Endothelial cell of umbilical vein (primary cell): ENCODE results near the gene TMEM167A. TPM values are rescaled to one million over a fixed set of nuclear protein-coding genes. Genes with fewer than 3 reads are reported as not detected.

Experiments used
- BruUV-seq: library from RNA; stranded (reverse); fragments of 400-500 nt; replicated peaks from 2 replicates; lab custom pipeline; 2021; lab: Mats Ljungman, UMichigan
- CTCF ChIA-PET: fragments of 300-600, 350-600 bp; sonication (Branson Sonifier 250); formaldehyde crosslinking; loops from one replicate; lab custom pipeline; 2021; ENCODE audit warnings: antibody characterized with exemption, inconsistent platforms; lab: Charles Lee
- POLR2A ChIA-PET: fragments of 300-600, 350-600 bp; sonication (Branson Sonifier 250); formaldehyde crosslinking; loops from one replicate; lab custom pipeline; 2021; ENCODE audit warnings: antibody characterized with exemption, inconsistent platforms; lab: Charles Lee
- DNase-seq: peaks from one replicate; pipeline ENCODE4 v3.0.0-alpha.2; 2011; ENCODE audit warnings: low read depth, low spot score
- FAIRE-seq: peaks from 2 replicates; lab custom pipeline; 2011; peaks lifted over from hg19 to GRCh38; lab: Jason Lieb, UNC
- H2AFZ ChIP-seq: 2 replicates; pipeline ENCODE4 v1.6.0; 2012; ENCODE audit warnings: low read depth, low read length, control low read depth, inconsistent platforms
- H3K27ac ChIP-seq: 2 replicates; pipeline ENCODE4 v1.5.1; 2011; ENCODE audit warnings: low read depth, mild to moderate bottlenecking, control low read depth, low read length, moderate library complexity; ENCODE audit not compliant: insufficient read depth
- H3K27me3 ChIP-seq, 2 experiments: 2 replicates each; pipeline versions ENCODE4 v1.6.0 to v1.6.1; 2011; ENCODE audit warnings: low read length in 2 of 2, mixed read lengths in 1 of 2; ENCODE audit not compliant: control insufficient read depth in 2 of 2, insufficient read depth in 2 of 2
- H3K36me3 ChIP-seq, 2 experiments: 2 replicates in 1 of 2; 3 replicates in 1 of 2; pipeline ENCODE4 v1.5.1; 2011; ENCODE audit warnings: low read length in 2 of 2, mild to moderate bottlenecking in 1 of 2, moderate library complexity in 1 of 2; ENCODE audit not compliant: control insufficient read depth in 2 of 2, insufficient read depth in 2 of 2; ENCODE audit errors: extremely low read depth in 1 of 2
- H3K4me1 ChIP-seq: 3 replicates; pipeline ENCODE4 v1.5.1; 2011; ENCODE audit warnings: mild to moderate bottlenecking, low read length; ENCODE audit not compliant: control insufficient read depth, insufficient read depth; ENCODE audit errors: extremely low read depth
- H3K4me2 ChIP-seq: 2 replicates; pipeline ENCODE4 v1.6.1; 2011; ENCODE audit warnings: low read length, control low read depth, mixed read lengths; ENCODE audit not compliant: insufficient read depth
- H3K4me3 ChIP-seq, 3 experiments: fragments of 200-600 bp in 1 of 3; sonication (generic), shearing (Covaris generic) in 1 of 3; replicated peaks in 1 of 3; 2 replicates each; pipeline ENCODE4 v1.5.1; 2011 to 2016; ENCODE audit warnings: control low read depth in 3 of 3, low read length in 3 of 3, mild to moderate bottlenecking in 2 of 3, inconsistent platforms in 1 of 3, low read depth in 1 of 3, moderate library complexity in 1 of 3; ENCODE audit not compliant: insufficient read depth in 1 of 3
- H3K79me2 ChIP-seq: 2 replicates; pipeline ENCODE4 v1.6.0; 2012; ENCODE audit warnings: low read length, inconsistent platforms; ENCODE audit not compliant: control insufficient read depth, insufficient read depth
- H3K9ac ChIP-seq: replicated peaks from 2 replicates; pipeline ENCODE3; 2011; ENCODE audit warnings: low read length, control low read depth; ENCODE audit not compliant: insufficient read depth; ENCODE audit errors: extremely low read depth
- H3K9me1 ChIP-seq: replicated peaks from 3 replicates; pipeline ENCODE4 v1.6.0; 2011; ENCODE audit warnings: mild to moderate bottlenecking, low read length; ENCODE audit not compliant: control insufficient read depth, insufficient read depth; ENCODE audit errors: extremely low read depth
- H3K9me3 ChIP-seq: replicated peaks from 2 replicates; pipeline ENCODE4 v1.5.1; 2012; ENCODE audit warnings: low read length, inconsistent platforms; ENCODE audit not compliant: control insufficient read depth, insufficient read depth
- H4K20me1 ChIP-seq: replicated peaks from 2 replicates; pipeline ENCODE3; 2011; ENCODE audit warnings: mild to moderate bottlenecking, low read length; ENCODE audit not compliant: control insufficient read depth, insufficient read depth; ENCODE audit errors: extremely low read depth
- CTCF ChIP-seq, 2 donors: IDR thresholded peaks; 1 replicate in 1 of 2; 2 replicates in 1 of 2; pipeline ENCODE4 v1.5.1; 2011; ENCODE audit warnings: low read length in 2 of 2, mild to moderate bottlenecking in 2 of 2, moderate library complexity in 2 of 2, control low read depth in 1 of 2, inconsistent platforms in 1 of 2, low read depth in 1 of 2; ENCODE audit not compliant: insufficient read depth in 1 of 2; ENCODE audit errors: extremely low read depth in 1 of 2
- EZH2 ChIP-seq: IDR thresholded peaks from 2 replicates; pipeline ENCODE4 v1.6.1; 2012; ENCODE audit warnings: borderline replicate concordance, low read depth, mild to moderate bottlenecking, moderate library complexity, low read length, inconsistent platforms; ENCODE audit not compliant: severe bottlenecking
- FOS ChIP-seq: IDR thresholded peaks from 2 replicates; pipeline ENCODE4 v1.6.1; 2011; ENCODE audit warnings: mild to moderate bottlenecking, low read length, moderate library complexity, borderline replicate concordance; ENCODE audit not compliant: insufficient read depth
- GATA2 ChIP-seq: IDR thresholded peaks from 2 replicates; pipeline ENCODE4 v1.7.0; 2011; ENCODE audit warnings: low read depth, mild to moderate bottlenecking, moderate library complexity, mixed read lengths, low read length; ENCODE audit not compliant: insufficient read length, insufficient read depth
- JUN ChIP-seq: IDR thresholded peaks from 2 replicates; pipeline ENCODE4 v1.6.1; 2011; ENCODE audit warnings: borderline replicate concordance, low read depth; ENCODE audit not compliant: insufficient read length, insufficient read depth
- MAX ChIP-seq: IDR thresholded peaks from 2 replicates; pipeline ENCODE4 v1.6.1; 2011; ENCODE audit not compliant: insufficient read depth, insufficient read length
- MYC ChIP-seq: IDR thresholded peaks from one replicate; pipeline ENCODE4 v1.6.1; 2011; ENCODE audit warnings: mild to moderate bottlenecking, low read depth, low read length
- POLR2A ChIP-seq: IDR thresholded peaks from 2 replicates; pipeline ENCODE4 v1.6.1; 2012; ENCODE audit warnings: low read depth, mild to moderate bottlenecking, control low read depth, low read length
- POLR2AphosphoS5 ChIP-seq: IDR thresholded peaks from 2 replicates; pipeline ENCODE4 v1.6.1; 2012; ENCODE audit warnings: low read depth, mild to moderate bottlenecking, control low read depth, low read length, moderate library complexity; ENCODE audit not compliant: insufficient read depth
- dilution Hi-C: fragments of 300-500 bp; cut with MboI; formaldehyde crosslinking; loops from one replicate; pipeline ENCODE4 v1.15.0; 2019; ENCODE audit warnings: low sequenced_read_pairs; ENCODE audit not compliant: extremely low pct_ligation_motif_present
- intact Hi-C: fragments of 100-400 bp; cut with micrococcal nuclease; formaldehyde crosslinking; loops from one replicate; pipeline ENCODE4 v1.10.0; 2022
- polyA plus RNA-seq, 4 experiments: library from polyadenylated mRNA; depleted of rRNA in 3 of 4; stranded (reverse) in 3 of 4; unstranded in 1 of 4; fragments of >200 nt; gene quantifications; 2 replicates each; pipeline versions ENCODE4 v1.2.1 to v1.2.3, GENCODE V29; 2011 to 2012; ENCODE audit warnings: missing spikeins in 1 of 4
- total RNA-seq: library from RNA; stranded (reverse); gene quantifications from 2 replicates; pipeline ENCODE4 v1.2.3, GENCODE V29; 2021

The TMEM167A gene
- total and polyA plus RNA-seq, 2 donors (not counting 3 experiments of a cell fraction or from before 2014, with no cell fraction given): 20.2 to 64.4 TPM

- CTCF ChIA-PET: interaction anchor here (0.7 to 1.8 kb wide), 5 partner anchors 10 to 693 kb away, joined by 3 to 8 read pairs (median 3); no protein-coding TSS in a partner anchor
- Histone ChIP-seq H2AFZ (no peak overlapping the region), H3K4me2 (no peak overlapping the region), H3K4me3 (no peak overlapping the region), H3K27me3 (no peaks in the 10 kb centered on the region), H3K4me1 (no peaks in the 10 kb centered on the region), H3K27ac (no peak overlapping the region), H3K9me1 (no peaks in the 10 kb centered on the region), H3K79me2 (no peaks in the 10 kb centered on the region), H4K20me1 (no peaks in the 10 kb centered on the region), H3K36me3 (no peaks in the 10 kb centered on the region), H3K9ac (no peak overlapping the region), H3K9me3 (no peaks in the 10 kb centered on the region)
- POLR2A ChIA-PET: no interaction called here
- TF ChIP-seq CTCF (IDR thresholded peaks at IDR 0.05; ENCODE audit: extremely low read depth in 1 of 2, insufficient read depth in 1 of 2, low read depth in 1 of 2, low read length in 2 of 2): no peak
- TF ChIP-seq EZH2: no peak
- no peak for TF ChIP-seq POLR2A
- no peak for TF ChIP-seq JUN
- TF ChIP-seq FOS: no peak
- TF ChIP-seq MYC: no peak
- no peak for TF ChIP-seq MAX
- TF ChIP-seq POLR2AphosphoS5: no peak
- TF ChIP-seq GATA2: no peak
- intact Hi-C loops: no loop called here
- no TSS peak for BruUV-seq
- DNase-seq (no peak), FAIRE-seq (no peak)
- dilution Hi-C loops: no loop called here
Observed at GRCh38 chr5:83048811-83049210, 28.4 kb downstream of the TMEM167A start.
